Bone marrow (tissue), 2 donors: ENCODE results near the gene DACH1.
"Not testable (repeated sequence)": the region's sequence is repeated elsewhere in the genome, so short reads cannot be mapped to it uniquely, and the experiment has no call there.

Source experiments
- DNase-seq, 2 donors: peaks; one replicate each; lab custom pipeline; 2025; lab: John Stamatoyannopoulos, UW

The DACH1 gene

GRCh38 chr13:71865874-71866334 is 1.1 kb downstream of the DACH1 start:
- DNase-seq: peak in 1 of 2 donors; percentile 26

GRCh38 chr13:71864986-71865873 is 1.8 kb downstream of the DACH1 start:
- peak; percentile 37 to 61 for DNase-seq

GRCh38 chr13:71864094-71864985 is 2.7 kb downstream of the DACH1 start:
- DNase-seq: peak; percentile 37 to 73

GRCh38 chr13:71863254-71863865 is 3.6 kb downstream of the DACH1 start:
- no peak for DNase-seq

GRCh38 chr13:71862459-71862943 is 4.5 kb downstream of the DACH1 start:
- no peak for DNase-seq

- no peak for DNase-seq
Measured at GRCh38 chr13:71861769-71862458, 5.1 kb downstream of the DACH1 start.

GRCh38 chr13:71860547-71861138 is 6.4 kb downstream of the DACH1 start:
- peak in 1 of 2 donors; percentile 24 for DNase-seq

- DNase-seq: no peak
Measured at GRCh38 chr13:71858647-71859046, 8.4 kb downstream of the DACH1 start.

- no peak for DNase-seq
Measured at GRCh38 chr13:71856548-71857043, 10.4 kb downstream of the DACH1 start.

- DNase-seq: no peak
Measured at GRCh38 chr13:71854401-71854800, 12.6 kb downstream of the DACH1 start.

GRCh38 chr13:71853725-71854124 is 13.3 kb downstream of the DACH1 start:
- DNase-seq: no peak

- DNase-seq: no peak
Measured at GRCh38 chr13:71852736-71853135, 14.3 kb downstream of the DACH1 start.

- DNase-seq: no peak
Measured at GRCh38 chr13:71851498-71852409, 15.2 kb downstream of the DACH1 start.

- no peak for DNase-seq
Measured at GRCh38 chr13:71842003-71842402, 25.0 kb downstream of the DACH1 start.

GRCh38 chr13:71838842-71839241 is 28.2 kb downstream of the DACH1 start:
- no peak for DNase-seq

GRCh38 chr13:71837582-71837981 is 29.4 kb downstream of the DACH1 start:
- DNase-seq: not testable (repeated sequence)

- DNase-seq: no peak
Measured at GRCh38 chr13:71831716-71832115, 35.3 kb downstream of the DACH1 start.

GRCh38 chr13:71830736-71831135 is 36.3 kb downstream of the DACH1 start:
- no peak for DNase-seq

GRCh38 chr13:71830323-71830722 is 36.7 kb downstream of the DACH1 start:
- peak in 1 of 2 donors; percentile 28 for DNase-seq

- no peak for DNase-seq
Measured at GRCh38 chr13:71829547-71829946, 37.5 kb downstream of the DACH1 start.
